HG03520 (cell line): ENCODE results near the gene FTSJ1.
A peak's percentile ranks its signal among the peaks of the same experiment; 100 is the strongest.
"Not testable (repeated sequence)": the region's sequence is repeated elsewhere in the genome, so short reads cannot be mapped to it uniquely, and the experiment has no call there.

ENCODE experiments used
- ATAC-seq: cut with Tn5 transposase; IDR thresholded peaks from one replicate; pipeline ENCODE4 v1.9.1; 2021; ENCODE audit warnings: mild to moderate bottlenecking, moderate library complexity; ENCODE audit not compliant: unreplicated experiment

Gene FTSJ1

GRCh38 chrX:48492293-48492910, 16.4 kb downstream of the FTSJ1 start:
- ATAC-seq, result no peak

- ATAC-seq, result no peak
Measured at GRCh38 chrX:48493890-48494364, 17.9 kb downstream of the FTSJ1 start.

GRCh38 chrX:48496660-48497059, 20.7 kb downstream of the FTSJ1 start:
- ATAC-seq, result no peak

GRCh38 chrX:48497871-48498270, 21.9 kb downstream of the FTSJ1 start:
- no peak for ATAC-seq

GRCh38 chrX:48498374-48498809, 22.4 kb downstream of the FTSJ1 start:
- no peak for ATAC-seq

- ATAC-seq, result no peak
Measured at GRCh38 chrX:48504261-48504660, 28.3 kb downstream of the FTSJ1 start.

- no peak for ATAC-seq
Measured at GRCh38 chrX:48505481-48505880, 29.5 kb downstream of the FTSJ1 start.

- no peak for ATAC-seq
Measured at GRCh38 chrX:48507246-48507645, 31.2 kb downstream of the FTSJ1 start.

GRCh38 chrX:48508400-48509244, 32.6 kb downstream of the FTSJ1 start, which contains the start of gene PORCN:
Gene PORCN, plus strand, starts transcription at chrX:48508992. Its CDS starts 829 bp downstream, at chrX:48509821.
- peak; percentile 62 for ATAC-seq

- peak; percentile 21 for ATAC-seq
Measured at GRCh38 chrX:48509245-48509590, 33.2 kb downstream of the FTSJ1 start.

GRCh38 chrX:48509619-48510018, 33.6 kb downstream of the FTSJ1 start:
- no peak for ATAC-seq

- no peak for ATAC-seq
Measured at GRCh38 chrX:48511560-48511959, 35.6 kb downstream of the FTSJ1 start.

GRCh38 chrX:48512371-48512935, 36.5 kb downstream of the FTSJ1 start:
- no peak for ATAC-seq

GRCh38 chrX:48513670-48514069, 37.7 kb downstream of the FTSJ1 start:
- ATAC-seq, result no peak

- ATAC-seq, result no peak
Measured at GRCh38 chrX:48514126-48514806, 38.3 kb downstream of the FTSJ1 start.

- no peak for ATAC-seq
Measured at GRCh38 chrX:48514868-48515460, 39.0 kb downstream of the FTSJ1 start.

GRCh38 chrX:48515842-48516241, 39.8 kb downstream of the FTSJ1 start:
- no peak for ATAC-seq

GRCh38 chrX:48516285-48516684, 40.3 kb downstream of the FTSJ1 start:
- ATAC-seq, result no peak

GRCh38 chrX:48516987-48517386, 41.0 kb downstream of the FTSJ1 start:
- ATAC-seq, result no peak

- not testable (repeated sequence) for ATAC-seq
Measured at GRCh38 chrX:48519481-48519880, 43.5 kb downstream of the FTSJ1 start.

- ATAC-seq, result no peak
Measured at GRCh38 chrX:48520455-48520854, 44.5 kb downstream of the FTSJ1 start.
